HG03378 (cell line): Measurements from ENCODE around the gene MACIR.
"Not testable (repeated sequence)": the region's sequence is repeated elsewhere in the genome, so short reads cannot be mapped to it uniquely, and the experiment has no call there.

Experiments used
- ATAC-seq: cut with Tn5 transposase; IDR thresholded peaks from one replicate; pipeline ENCODE4 v1.9.1; 2021; ENCODE audit warnings: mild to moderate bottlenecking, moderate library complexity; ENCODE audit not compliant: unreplicated experiment

Gene MACIR

GRCh38 chr5:103258368-103258956 is at the start of gene MACIR:
Gene MACIR (plus strand): TSS chr5:103258763. CDS start chr5:103275920, 17,157 bp downstream.
- peak; percentile 42 for ATAC-seq

- ATAC-seq = no peak
These were observed 49.5 kb upstream of the MACIR start for GRCh38 chr5:103209065-103209464.

- ATAC-seq = no peak
These were observed 47.6 kb upstream of the MACIR start for GRCh38 chr5:103210952-103211351.

- peak; percentile 68 for ATAC-seq
These were observed 46.7 kb upstream of the MACIR start for GRCh38 chr5:103211576-103212561.

- ATAC-seq = no peak
These were observed 42.4 kb upstream of the MACIR start for GRCh38 chr5:103216137-103216536.

- ATAC-seq = no peak
These were observed 41.9 kb upstream of the MACIR start for GRCh38 chr5:103216697-103217096.

- ATAC-seq = no peak
These were observed 41.5 kb upstream of the MACIR start for GRCh38 chr5:103217101-103217500.

- no peak for ATAC-seq
These were observed 40.4 kb upstream of the MACIR start for GRCh38 chr5:103218164-103218563.

GRCh38 chr5:103219074-103219473 is 39.5 kb upstream of the MACIR start:
- ATAC-seq = not testable (repeated sequence)

- ATAC-seq = no peak
These were observed 35.3 kb upstream of the MACIR start for GRCh38 chr5:103223031-103223955.

- ATAC-seq = peak; percentile 95
These were observed 34.3 kb upstream of the MACIR start for GRCh38 chr5:103224118-103224893.

GRCh38 chr5:103224894-103225246 is 33.7 kb upstream of the MACIR start:
- no peak for ATAC-seq

GRCh38 chr5:103228061-103228460 is 30.5 kb upstream of the MACIR start:
- no peak for ATAC-seq

- no peak for ATAC-seq
These were observed 30.0 kb upstream of the MACIR start for GRCh38 chr5:103228588-103228987.

- ATAC-seq = peak; percentile 82
These were observed 26.1 kb upstream of the MACIR start for GRCh38 chr5:103232393-103232999.

- no peak for ATAC-seq
These were observed 24.2 kb upstream of the MACIR start for GRCh38 chr5:103234239-103234975.

- no peak for ATAC-seq
These were observed 22.7 kb upstream of the MACIR start for GRCh38 chr5:103235891-103236290.

GRCh38 chr5:103237778-103238177 is 20.8 kb upstream of the MACIR start:
- ATAC-seq = no peak

- no peak for ATAC-seq
These were observed 14.9 kb upstream of the MACIR start for GRCh38 chr5:103243665-103244064.
